Heart right ventricle (tissue), 16 donors: Measurements from ENCODE around the gene SPANXN5. TPM values are rescaled to one million over a fixed set of nuclear protein-coding genes. Genes with fewer than 3 reads are reported as not detected.
"Not testable (repeated sequence)": the region's sequence is repeated elsewhere in the genome, so short reads cannot be mapped to it uniquely, and the experiment has no call there.

Experiments
- ATAC-seq, 8 donors: fragments of 200-7000 bp; cut with Tn5 transposase; one replicate each; pipeline ENCODE4 v1.9.1; 2020; ENCODE audit warnings: mild to moderate bottlenecking in 8 of 8, moderate library complexity in 8 of 8, moderate number of reproducible peaks in 1 of 8
- DNase-seq, 2 donors: peaks; one replicate each; pipeline ENCODE4 v3.0.0-alpha.2; 2020
- H3K27ac ChIP-seq, 10 donors: fragments of 200-600 bp; sonication (generic) in 2 of 10; one replicate each; pipeline versions ENCODE4 v1.5.0 to v1.8.0; 2020 to 2022; ENCODE audit warnings: mild to moderate bottlenecking in 3 of 10
- H3K27me3 ChIP-seq, 7 donors: fragments of 200-600 bp; one replicate each; pipeline ENCODE4 v1.8.0; 2021 to 2022; ENCODE audit warnings: mild to moderate bottlenecking in 2 of 7
- H3K36me3 ChIP-seq, 9 donors: fragments of 200-600 bp; sonication (generic) in 1 of 9; one replicate each; pipeline versions ENCODE4 v1.5.0 to v1.8.0; 2020 to 2022; ENCODE audit warnings: mild to moderate bottlenecking in 2 of 9
- H3K4me1 ChIP-seq, 9 donors: fragments of 200-600 bp; sonication (generic) in 1 of 9; one replicate each; pipeline versions ENCODE4 v1.5.0 to v1.8.0; 2020 to 2022; ENCODE audit warnings: mild to moderate bottlenecking in 4 of 9
- H3K4me3 ChIP-seq, 10 donors: fragments of 200-600 bp; sonication (generic) in 2 of 10; one replicate each; pipeline versions ENCODE4 v1.5.0 to v1.8.0; 2020 to 2022; ENCODE audit warnings: mild to moderate bottlenecking in 7 of 10, moderate library complexity in 2 of 10
- H3K9me3 ChIP-seq, 11 donors: fragments of 200-600 bp in 10 of 11; sonication (generic) in 2 of 11; one replicate each; pipeline versions ENCODE4 v1.5.0 to v1.8.0; 2013 to 2022; ENCODE audit warnings: mild to moderate bottlenecking in 2 of 11, control low read depth in 1 of 11, moderate library complexity in 1 of 11
- WGBS, 2 donors: extraction: QIAGEN DNeasy Blood & Tissue Kit; methylation state at CpG; one replicate each; pipeline ENCODE4 v1.1.7; 2013; ENCODE audit warnings: inconsistent platforms in 1 of 2; 5-methylcytosine and 5-hydroxymethylcytosine counted together
- intact Hi-C, 10 donors: fragments of 100-400 bp; cut with DNase I; formaldehyde crosslinking; loops; one replicate each; pipeline versions ENCODE4 v1.11.1 to v1.14.2; 2022
- long read RNA-seq, 3 donors: library from polyadenylated mRNA; unstranded; transcript quantifications; one replicate each; pipeline ENCODE4 v2.0.0, GENCODE V29; 2020 to 2021
- polyA plus RNA-seq, 2 donors: library from polyadenylated mRNA; stranded (reverse); fragments of 200-250 nt; gene quantifications; one replicate each; pipeline ENCODE4 v1.2.3, GENCODE V29; 2013
- total RNA-seq, 10 donors: library from RNA; stranded (reverse); fragmentation: NEBNext Ultra II Directional in 3 of 10; extraction: Animal tissue kit (Norgen Biotek cat#: 25700) in 3 of 10; gene quantifications; one replicate each; pipeline versions ENCODE4 v1.2.1 to v1.2.4, GENCODE V29; 2021 to 2023
- TF ChIP-seq, protein P1 (sequence below), 9 donors: fragments of 200-600 bp; sonication (generic) in 2 of 9; IDR thresholded peaks; one replicate each; pipeline versions ENCODE4 v1.5.0 to v1.8.0; 2021 to 2022; ENCODE audit warnings: antibody characterized with exemption in 9 of 9, mild to moderate bottlenecking in 5 of 9, moderate library complexity in 1 of 9
- donor health status: Arrhythmogenic right ventricular cardiomyopathy.
- donor health status: ischemic (EF 13 %, LVEDD 7.1; RV severe dilation, severe dysfunction).
- donor health status: healthy with polysubstance abuse.
- donor health status: DM: no; HTN: yes; CAD: no.
- donor health status: DM: no; HTN: no; CAD: no.
- donor health status: ischemic (EF 25% LVEDD 6.9; RV normal size, moderate dysfunction).
- donor health status: ischemic (EF 25% LVEDD 5.7; RV mildly dilated, moderate dysfunction).
- donor health status: healthy.
- donor health status: DM: yes; HTN: yes; CAD: no.
- donor health status: Ischemic cardiomyopathy.
- donor health status: ischemic (EF 35%, LVEDD 5.7; RV mildly dilated, moderate dysfunction).
- donor health status: nonischemic (EF 11% LVEDD 7.7; RV severe dilation, severe dysfunction).
- donor health status: DM: yes; HTN: yes; CAD: no.
- donor health status: PGD.
- donor health status: ischemic (EF 29% LVEDD 5.4; RV normal size, mild dysfunction).
- donor health status: nonischemic (EF 23%, LVEDD 6.1; RV moderate dilation, normal function).

The SPANXN5 gene, protein sequence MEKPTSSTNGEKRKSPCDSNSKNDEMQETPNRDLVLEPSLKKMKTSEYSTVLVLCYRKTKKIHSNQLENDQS
- total RNA-seq (not detected), polyA plus RNA-seq (not detected)
- long read RNA-seq, donor 1, result 0 reads
- long read RNA-seq, donor 2, result 0 reads
- long read RNA-seq, donor 3, result 0 reads

DNA sequence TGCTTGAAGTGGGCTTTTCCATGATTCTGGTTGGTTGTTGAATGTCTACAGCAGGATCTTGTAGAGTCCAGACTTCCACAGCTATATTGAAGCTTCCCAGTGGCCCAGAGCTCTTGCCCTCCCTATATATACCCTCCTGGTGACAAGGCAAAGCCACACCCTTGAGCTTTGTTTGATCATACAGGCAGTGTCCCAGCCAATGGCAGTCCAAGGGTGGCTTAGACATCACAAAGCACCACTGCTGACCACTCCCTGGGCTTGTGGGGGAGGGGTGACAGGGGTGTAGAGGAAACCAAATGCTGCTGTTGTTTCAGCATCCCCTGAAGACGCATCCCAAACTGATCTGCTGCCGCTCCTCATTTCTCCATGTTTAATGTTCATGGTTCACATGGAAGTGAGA, at the start of gene SPANXN5:
Gene SPANXN5, minus strand, starts transcription at position 101 of the 400 bp plus-strand sequence. Its CDS starts 79 bp downstream, at position 22.
- WGBS, 2 donors, result 88 to 90% methylated on average over 2 of the region's 2 CpGs
- ATAC-seq, DNase-seq, H3K9me3 ChIP-seq, H3K4me3 ChIP-seq, H3K36me3 ChIP-seq, intact Hi-C loops, H3K27ac ChIP-seq, H3K4me1 ChIP-seq: not testable (repeated sequence)
- H3K27me3 ChIP-seq, result peaks cover 0 to 36% (median 0%) of the 10 kb centered on the region in 7 donors

DNA sequence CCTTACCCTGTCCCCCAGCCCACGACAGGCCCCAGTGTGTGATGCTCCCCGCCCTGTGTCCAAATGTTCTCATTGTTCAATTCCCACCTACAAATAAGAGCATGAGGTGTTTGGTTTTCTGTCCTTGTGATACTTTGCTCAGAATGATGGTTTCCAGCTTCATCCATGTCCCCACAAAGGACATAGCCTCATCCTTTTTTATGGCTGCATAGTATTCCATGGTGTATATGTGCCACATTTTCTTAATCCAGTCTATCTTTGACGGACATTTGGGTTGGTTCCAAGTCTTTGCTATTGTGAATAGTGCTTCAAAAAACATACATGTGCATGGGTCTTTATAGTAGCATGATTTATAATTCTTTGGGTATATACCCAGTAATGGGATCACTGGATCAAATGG, 46.4 kb upstream of the SPANXN5 start:
- H3K9me3 ChIP-seq, H3K27ac ChIP-seq, H3K4me1 ChIP-seq, DNase-seq, H3K36me3 ChIP-seq, H3K4me3 ChIP-seq, intact Hi-C loops, ATAC-seq: not testable (repeated sequence)
- H3K27me3 ChIP-seq, result peaks cover 0 to 24% (median 0%) of the 10 kb centered on the region in 7 donors
- WGBS, 2 donors, result 82 to 83% methylated on average over 3 of the region's 3 CpGs

DNA sequence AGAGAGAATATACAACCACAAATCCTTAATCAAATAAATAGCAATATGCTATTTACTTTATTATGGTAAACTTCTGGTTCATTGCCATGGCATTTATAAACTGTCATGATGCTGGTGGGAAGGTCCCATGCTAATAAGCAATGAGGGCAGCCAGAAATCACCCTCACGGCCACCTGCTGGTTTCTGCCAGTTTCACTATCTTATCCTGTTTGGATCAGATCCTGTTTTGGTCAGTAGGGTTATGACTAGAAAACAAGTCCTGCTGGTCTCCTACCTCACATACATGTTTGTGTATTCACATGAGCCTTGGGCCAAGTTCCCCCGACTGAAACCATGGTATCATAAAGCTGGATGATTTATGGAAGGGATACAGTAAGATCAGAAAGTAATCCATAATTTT, 41.9 kb upstream of the SPANXN5 start:
- H3K4me1 ChIP-seq, result no peaks in the 10 kb centered on the region
- no peaks in the 10 kb centered on the region for H3K36me3 ChIP-seq
- peaks cover 0 to 32% (median 0%) of the 10 kb centered on the region in 7 donors for H3K27me3 ChIP-seq
- no peak overlapping the region for H3K4me3 ChIP-seq
- DNase-seq (no peak), ATAC-seq (no peak)
- H3K27ac ChIP-seq, result no peak overlapping the region
- TF ChIP-seq, protein P1, sequence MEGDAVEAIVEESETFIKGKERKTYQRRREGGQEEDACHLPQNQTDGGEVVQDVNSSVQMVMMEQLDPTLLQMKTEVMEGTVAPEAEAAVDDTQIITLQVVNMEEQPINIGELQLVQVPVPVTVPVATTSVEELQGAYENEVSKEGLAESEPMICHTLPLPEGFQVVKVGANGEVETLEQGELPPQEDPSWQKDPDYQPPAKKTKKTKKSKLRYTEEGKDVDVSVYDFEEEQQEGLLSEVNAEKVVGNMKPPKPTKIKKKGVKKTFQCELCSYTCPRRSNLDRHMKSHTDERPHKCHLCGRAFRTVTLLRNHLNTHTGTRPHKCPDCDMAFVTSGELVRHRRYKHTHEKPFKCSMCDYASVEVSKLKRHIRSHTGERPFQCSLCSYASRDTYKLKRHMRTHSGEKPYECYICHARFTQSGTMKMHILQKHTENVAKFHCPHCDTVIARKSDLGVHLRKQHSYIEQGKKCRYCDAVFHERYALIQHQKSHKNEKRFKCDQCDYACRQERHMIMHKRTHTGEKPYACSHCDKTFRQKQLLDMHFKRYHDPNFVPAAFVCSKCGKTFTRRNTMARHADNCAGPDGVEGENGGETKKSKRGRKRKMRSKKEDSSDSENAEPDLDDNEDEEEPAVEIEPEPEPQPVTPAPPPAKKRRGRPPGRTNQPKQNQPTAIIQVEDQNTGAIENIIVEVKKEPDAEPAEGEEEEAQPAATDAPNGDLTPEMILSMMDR (IDR thresholded peaks at IDR 0.05), result no peak
- 62 to 72% methylated on average over 2 of the region's 2 CpGs for WGBS, 2 donors
- intact Hi-C loops, result no loop called here
- peaks cover 0 to 12% (median 0%) of the 10 kb centered on the region in 11 donors for H3K9me3 ChIP-seq

DNA sequence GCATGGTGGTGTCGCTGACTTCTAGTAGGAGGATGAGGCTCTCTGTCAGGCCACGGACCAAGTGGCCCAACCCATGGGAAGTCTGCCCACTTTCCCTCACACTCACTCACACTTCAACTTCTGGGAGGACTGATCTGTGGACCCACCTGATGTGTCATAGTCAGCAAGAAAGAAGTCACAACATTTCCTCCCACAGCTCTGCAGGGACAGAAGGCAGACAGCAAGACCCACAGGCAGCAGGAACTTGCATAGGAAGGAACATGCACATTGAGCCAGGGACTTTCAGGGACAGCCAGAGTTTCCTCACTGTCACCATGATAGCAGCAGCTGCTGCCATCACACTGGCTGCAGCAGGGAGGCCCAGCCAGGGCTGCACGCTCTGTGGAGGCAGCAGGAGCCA, 33.3 kb upstream of the SPANXN5 start:
- DNase-seq (no peak), ATAC-seq (no peak)
- intact Hi-C loops, result no loop called here
- 52 to 54% methylated on average over 3 of the region's 3 CpGs for WGBS, 2 donors
- H3K36me3 ChIP-seq, result no peaks in the 10 kb centered on the region
- H3K9me3 ChIP-seq, result no peaks in the 10 kb centered on the region
- H3K4me1 ChIP-seq, result no peaks in the 10 kb centered on the region
- H3K4me3 ChIP-seq, result no peak overlapping the region
- H3K27ac ChIP-seq, result no peak overlapping the region
- peaks cover 0 to 39% (median 0%) of the 10 kb centered on the region in 7 donors for H3K27me3 ChIP-seq
- TF ChIP-seq, protein P1 (IDR thresholded peaks at IDR 0.05), result no peak

DNA sequence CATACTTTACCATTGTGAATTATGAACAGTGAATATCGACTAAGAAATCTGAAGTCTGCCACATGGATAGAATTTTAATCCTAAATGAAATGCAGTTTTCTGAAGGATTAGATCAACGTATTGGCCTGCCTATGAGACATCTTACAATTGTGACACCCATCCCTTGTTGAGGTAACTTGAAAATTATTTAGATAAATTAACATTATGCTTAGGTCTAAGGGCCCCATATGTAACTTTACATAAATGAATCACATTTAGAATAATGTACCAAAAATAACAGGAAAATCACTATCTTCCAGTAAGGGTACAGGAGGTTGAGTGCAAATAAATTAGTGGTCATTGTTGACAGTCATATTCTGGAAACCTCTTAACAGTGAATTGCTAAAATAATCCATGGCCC, 27.4 kb upstream of the SPANXN5 start:
- intact Hi-C loops, result no loop called here
- ATAC-seq, result no peak
- H3K9me3 ChIP-seq, result no peaks in the 10 kb centered on the region

More for the DNA sequence above, 27.4 kb upstream of the SPANXN5 start:
- TF ChIP-seq, protein P1 (IDR thresholded peaks at IDR 0.05), result no peak
- Histone ChIP-seq H3K27me3 (peaks cover 0 to 44% (median 0%) of the 10 kb centered on the region in 7 donors), H3K36me3 (no peaks in the 10 kb centered on the region), H3K27ac (no peak overlapping the region), H3K4me1 (no peaks in the 10 kb centered on the region), H3K4me3 (no peak overlapping the region)
- WGBS, 2 donors, result 74 to 76% methylated on average over 2 of the region's 2 CpGs
- no peak for DNase-seq
